HFF-Myc (cell line): Measurements from ENCODE around the gene GPC1.

Experiments used
- DNase-seq: peaks from one replicate; pipeline ENCODE4 v3.0.0-alpha.2; 2011; ENCODE audit warnings: low read depth; ENCODE audit errors: extremely low read depth
- H3K4me3 ChIP-seq: replicated peaks from 2 replicates; pipeline ENCODE4 v1.5.1; 2011; ENCODE audit warnings: low read depth, mild to moderate bottlenecking, control low read depth, low read length
- CTCF ChIP-seq: IDR thresholded peaks from 2 replicates; pipeline ENCODE4 v1.5.1; 2012; ENCODE audit warnings: mild to moderate bottlenecking, low read depth, low read length, control low read depth; ENCODE audit errors: missing control alignments

GPC1 gene

GRCh38 chr2:240512666-240513535, 77.4 kb downstream of the GPC1 start:
- DNase-seq: no peak
- H3K4me3 ChIP-seq: no peak overlapping the region
- TF ChIP-seq CTCF: no peak

- DNase-seq: peak; percentile 48
- TF ChIP-seq CTCF: peak; percentile 97
- H3K4me3 ChIP-seq: no peak overlapping the region
Observed at GRCh38 chr2:240513549-240514287, 78.3 kb downstream of the GPC1 start.

DNA sequence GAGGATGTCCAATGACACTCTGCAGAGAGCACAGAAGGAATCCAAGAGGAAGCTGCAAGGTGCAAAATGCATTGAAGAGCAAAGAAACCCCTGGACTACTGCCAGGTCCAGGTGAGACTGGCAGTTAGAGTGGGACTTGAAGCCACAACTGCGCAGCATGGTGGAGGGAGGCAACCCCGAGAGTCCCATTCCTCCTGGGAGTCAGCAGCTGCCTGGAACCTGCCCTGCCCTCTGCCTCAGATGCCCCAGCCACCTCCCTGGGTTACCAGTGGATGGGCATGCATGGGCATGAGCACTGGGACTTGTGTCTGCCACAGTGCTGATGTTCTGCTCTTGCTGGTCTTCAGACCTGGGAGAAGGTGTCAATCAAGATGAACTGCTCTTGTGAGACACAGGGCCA, 79.2 kb downstream of the GPC1 start:
- TF ChIP-seq CTCF: no peak

GRCh38 chr2:240517342-240517741, 81.9 kb downstream of the GPC1 start:
- no peak for TF ChIP-seq CTCF
- no peak for DNase-seq

More for the DNA sequence above, 79.2 kb downstream of the GPC1 start:
- no peak overlapping the region for H3K4me3 ChIP-seq
- DNase-seq: no peak

More at GRCh38 chr2:240517342-240517741, 81.9 kb downstream of the GPC1 start:
- no peak overlapping the region for H3K4me3 ChIP-seq
